ENCODE measurements around the gene ICAM4.

Gene ICAM4

GRCh38 chr19:10269333-10270179, 17.2 kb upstream of the ICAM4 start:
- Histone ChIP-seq H2AFZ (ENCODE audit: low read length) (peak overlapping the region; percentile 81), H3K27me3 (replicated peaks; ENCODE audit: insufficient read depth, low read length) (no peaks in the 10 kb centered on the region), H3K9me2 (replicated peaks; ENCODE audit: insufficient read depth, low read length) (no peaks in the 10 kb centered on the region), H3K27ac (ENCODE audit: low read length) (peak overlapping the region; percentile 46; the same call in 1 of the 2 replicates), H3K9ac (ENCODE audit: low read length) (peak overlapping the region; percentile 36; the same call in 1 of the 2 replicates), H4K20me1 (ENCODE audit: insufficient read depth, low read length) (no peaks in the 10 kb centered on the region), H3K79me2 (ENCODE audit: low read length) (peaks cover 8% of the 10 kb centered on the region; the same call in 1 of the 2 replicates), H3K4me2 (ENCODE audit: low read depth, low read length) (peak overlapping the region; percentile 98), H3K36me3 (replicated peaks; ENCODE audit: insufficient read depth, low read length) (no peaks in the 10 kb centered on the region), H3K9me3 (replicated peaks; ENCODE audit: insufficient read depth, low read length) (no peaks in the 10 kb centered on the region), H3K4me1 (ENCODE audit: low read length) (0 out of 2 replicates have a peak, but pooled peaks cover 13% of the 10 kb centered on the region), H3K4me3 (ENCODE audit: low read length) (peak overlapping the region; percentile 57), H3F3A (ENCODE audit: insufficient read depth, low read length) (no peaks in the 10 kb centered on the region)
- peak; percentile 74 for DNase-seq
- TF ChIP-seq EZH2phosphoT487 (IDR thresholded peaks at IDR 0.05; ENCODE audit: low read length) (no peak), CTCF (IDR thresholded peaks at IDR 0.05; ENCODE audit: low read length) (peak; percentile 90)

DNA sequence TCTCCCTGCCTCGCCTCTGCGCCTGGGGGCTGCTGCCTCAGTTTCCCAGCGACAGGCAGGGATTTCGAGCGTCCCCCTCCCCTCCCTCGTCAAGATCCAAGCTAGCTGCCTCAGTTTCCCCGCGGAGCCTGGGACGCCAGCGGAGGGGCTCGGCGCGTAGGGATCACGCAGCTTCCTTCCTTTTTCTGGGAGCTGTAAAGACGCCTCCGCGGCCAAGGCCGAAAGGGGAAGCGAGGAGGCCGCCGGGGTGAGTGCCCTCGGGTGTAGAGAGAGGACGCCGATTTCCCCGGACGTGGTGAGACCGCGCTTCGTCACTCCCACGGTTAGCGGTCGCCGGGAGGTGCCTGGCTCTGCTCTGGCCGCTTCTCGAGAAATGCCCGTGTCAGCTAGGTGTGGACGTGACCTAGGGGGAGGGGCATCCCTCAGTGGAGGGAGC, 16.6 kb upstream of the ICAM4 start:
- Histone ChIP-seq H3K4me1 (ENCODE audit: low read length) (0 out of 2 replicates have a peak, but pooled peaks cover 13% of the 10 kb centered on the region), H4K20me1 (ENCODE audit: insufficient read depth, low read length) (no peaks in the 10 kb centered on the region), H3F3A (ENCODE audit: insufficient read depth, low read length) (no peaks in the 10 kb centered on the region), H3K9me3 (replicated peaks; ENCODE audit: insufficient read depth, low read length) (no peaks in the 10 kb centered on the region), H3K9ac (ENCODE audit: low read length) (peak overlapping the region; percentile 36; the same call in 1 of the 2 replicates), H3K9me2 (replicated peaks; ENCODE audit: insufficient read depth, low read length) (no peaks in the 10 kb centered on the region), H3K36me3 (replicated peaks; ENCODE audit: insufficient read depth, low read length) (no peaks in the 10 kb centered on the region), H3K4me2 (ENCODE audit: low read depth, low read length) (peak overlapping the region; percentile 98), H2AFZ (ENCODE audit: low read length) (peak overlapping the region; percentile 81), H3K79me2 (ENCODE audit: low read length) (peaks cover 8% of the 10 kb centered on the region; the same call in 1 of the 2 replicates), H3K4me3 (ENCODE audit: low read length) (peak overlapping the region; percentile 57), H3K27ac (ENCODE audit: low read length) (peak overlapping the region; percentile 46; the same call in 1 of the 2 replicates), H3K27me3 (replicated peaks; ENCODE audit: insufficient read depth, low read length) (no peaks in the 10 kb centered on the region)
- DNase-seq = peak; percentile 41
- TF ChIP-seq EZH2phosphoT487 (IDR thresholded peaks at IDR 0.05; ENCODE audit: low read length) (no peak), CTCF (IDR thresholded peaks at IDR 0.05; ENCODE audit: low read length) (no peak), EZH2 (optimal IDR thresholded peaks at IDR 0.05; ENCODE audit: low read depth, low read length) (no peak)

- no peaks in the 10 kb centered on the region for H3K9me2 ChIP-seq (replicated peaks; ENCODE audit: insufficient read depth, low read length)
- H3K36me3 ChIP-seq (replicated peaks; ENCODE audit: insufficient read depth, low read length) = no peaks in the 10 kb centered on the region
- no peaks in the 10 kb centered on the region for H3K9me3 ChIP-seq (replicated peaks; ENCODE audit: insufficient read depth, low read length)
- no peaks in the 10 kb centered on the region for H3K27me3 ChIP-seq (replicated peaks; ENCODE audit: insufficient read depth, low read length)
- H3K4me3 ChIP-seq (ENCODE audit: low read length) = peak within 1 kb of the TSS; percentile 57
- no peaks in the 10 kb centered on the region for H4K20me1 ChIP-seq (ENCODE audit: insufficient read depth, low read length)
- TF ChIP-seq CTCF (IDR thresholded peaks at IDR 0.05; ENCODE audit: low read length) = no peak
- TF ChIP-seq EZH2phosphoT487 (IDR thresholded peaks at IDR 0.05; ENCODE audit: low read length) = no peak
- TF ChIP-seq EZH2 (optimal IDR thresholded peaks at IDR 0.05; ENCODE audit: low read depth, low read length) = no peak
- DNase-seq = peak; percentile 86
- 0 out of 2 replicates have a peak, but pooled peaks cover 13% of the 10 kb centered on the region for H3K4me1 ChIP-seq (ENCODE audit: low read length)
- H3K79me2 ChIP-seq (ENCODE audit: low read length) = peaks cover 8% of the 10 kb centered on the region; the same call in 1 of the 2 replicates
- peak within 1 kb of the TSS; percentile 46 for H3K27ac ChIP-seq (ENCODE audit: low read length)
- H2AFZ ChIP-seq (ENCODE audit: low read length) = peak within 1 kb of the TSS; percentile 81
- H3K9ac ChIP-seq (ENCODE audit: low read length) = peak within 1 kb of the TSS; percentile 36
- H3F3A ChIP-seq (ENCODE audit: insufficient read depth, low read length) = no peaks in the 10 kb centered on the region
- peak within 1 kb of the TSS; percentile 98 for H3K4me2 ChIP-seq (ENCODE audit: low read depth, low read length)
Observed at GRCh38 chr19:10270616-10271394, 15.9 kb upstream of the ICAM4 start, which contains the start of gene ICAM1. ICAM1 (plus strand) TSS chr19:10271120; CDS start chr19:10271160, 40 bp downstream.

Data from MM.1S (cell line).